Neural cell (in vitro differentiated cells): ENCODE results near the gene TMEM74B. TPM values are rescaled to one million over a fixed set of nuclear protein-coding genes. Genes with fewer than 3 reads are reported as not detected.

Experiments used
- H2AFZ ChIP-seq: fragments of 200-600, 300-800 bp; sonication (generic), shearing (Covaris generic); 2 replicates; pipeline ENCODE4 v1.6.0; 2014; ENCODE audit warnings: low read depth, mild to moderate bottlenecking, antibody characterized with exemption, low read length, moderate library complexity
- H3F3A ChIP-seq: fragments of 200-600 bp; shearing (Covaris generic); 2 replicates; pipeline ENCODE4 v1.6.1; 2016; ENCODE audit warnings: mild to moderate bottlenecking, moderate library complexity, mixed read lengths, antibody characterized with exemption, low read length; ENCODE audit not compliant: insufficient read depth, poor library complexity, severe bottlenecking
- H3K27ac ChIP-seq: fragments of 200-600, 300-800 bp; sonication (generic), shearing (Covaris generic); 2 replicates; pipeline ENCODE4 v1.5.1; 2014; ENCODE audit warnings: mild to moderate bottlenecking, low read length, moderate library complexity
- H3K27me3 ChIP-seq: fragments of 300-800, 200-600 bp; sonication (generic), shearing (Covaris generic); 2 replicates; pipeline ENCODE4 v1.6.0; 2014; ENCODE audit warnings: mild to moderate bottlenecking, low read depth, low read length, moderate library complexity; ENCODE audit not compliant: insufficient read depth
- H3K36me3 ChIP-seq: fragments of 300-800, 200-600 bp; sonication (generic), shearing (Covaris generic); 2 replicates; pipeline ENCODE4 v1.5.1; 2014; ENCODE audit warnings: mild to moderate bottlenecking, antibody characterized with exemption, low read length, moderate library complexity; ENCODE audit not compliant: insufficient read depth
- H3K4me2 ChIP-seq: fragments of 300-800, 200-600 bp; sonication (generic), shearing (Covaris generic); 2 replicates; pipeline ENCODE4 v1.6.0; 2014; ENCODE audit warnings: mild to moderate bottlenecking, low read length
- H3K4me3 ChIP-seq: fragments of 300-800, 200-600 bp; sonication (generic), shearing (Covaris generic); 2 replicates; pipeline ENCODE4 v1.5.1; 2014; ENCODE audit warnings: mild to moderate bottlenecking, low read length, moderate library complexity
- H3K79me2 ChIP-seq: fragments of 200-600 bp; shearing (Covaris generic); replicated peaks from 2 replicates; pipeline ENCODE4 v1.6.0; 2014; ENCODE audit warnings: mild to moderate bottlenecking, low read length, moderate library complexity; ENCODE audit not compliant: insufficient read depth
- H3K9ac ChIP-seq: fragments of 300-800, 200-600 bp; sonication (generic), shearing (Covaris generic); 2 replicates; pipeline ENCODE4 v1.6.1; 2016; ENCODE audit warnings: mild to moderate bottlenecking, low read length, mixed read lengths
- H3K9me2 ChIP-seq: fragments of 200-600 bp; shearing (Covaris generic); 2 replicates; pipeline ENCODE4 v1.6.1; 2016; ENCODE audit warnings: mild to moderate bottlenecking, low read length, mixed read lengths; ENCODE audit not compliant: insufficient read depth
- H3K9me3 ChIP-seq: fragments of 200-600, 300-800 bp; sonication (generic), shearing (Covaris generic); 2 replicates; pipeline ENCODE4 v1.6.1; 2016; ENCODE audit warnings: mild to moderate bottlenecking, mixed run types, low read length, moderate library complexity, mixed read lengths
- H4K20me1 ChIP-seq: fragments of 200-600 bp; shearing (Covaris generic); 2 replicates; pipeline ENCODE4 v1.6.1; 2016; ENCODE audit warnings: mild to moderate bottlenecking, mixed run types; ENCODE audit not compliant: insufficient read depth
- CTCF ChIP-seq: fragments of 450-650 bp; IDR thresholded peaks from 2 replicates; pipeline ENCODE4 v1.5.1; 2014; ENCODE audit warnings: antibody characterized with exemption, mild to moderate bottlenecking, moderate library complexity; ENCODE audit not compliant: poor library complexity, severe bottlenecking
- EP300 ChIP-seq: fragments of 450-650 bp; conservative IDR thresholded peaks from 2 replicates; pipeline ENCODE4 v1.6.1; 2014; ENCODE audit warnings: antibody characterized with exemption, mild to moderate bottlenecking, moderate library complexity; ENCODE audit not compliant: poor library complexity, severe bottlenecking
- EZH2 ChIP-seq: fragments of 200-600, 300-800 bp; shearing (Covaris generic), sonication (generic); IDR thresholded peaks from 2 replicates; pipeline ENCODE4 v1.6.1; 2014; ENCODE audit warnings: antibody characterized with exemption, low read length, borderline replicate concordance, mild to moderate bottlenecking; ENCODE audit not compliant: insufficient read depth, poor library complexity, severe bottlenecking
- MXI1 ChIP-seq: fragments of 450-650 bp; conservative IDR thresholded peaks from 2 replicates; pipeline ENCODE4 v1.6.1; 2014; ENCODE audit warnings: antibody characterized with exemption, mild to moderate bottlenecking; ENCODE audit not compliant: poor library complexity, severe bottlenecking
- POLR2AphosphoS5 ChIP-seq: IDR thresholded peaks from 2 replicates; pipeline ENCODE4 v1.6.1; 2012
- RAD21 ChIP-seq: fragments of 450-650 bp; conservative IDR thresholded peaks from 2 replicates; pipeline ENCODE4 v1.6.1; 2014; ENCODE audit warnings: antibody characterized with exemption, mild to moderate bottlenecking, moderate library complexity
- SMC3 ChIP-seq: fragments of 450-650 bp; conservative IDR thresholded peaks from 2 replicates; pipeline ENCODE4 v1.6.1; 2014; ENCODE audit warnings: antibody characterized with exemption, mild to moderate bottlenecking, moderate library complexity; ENCODE audit not compliant: poor library complexity
- TAF1 ChIP-seq: IDR thresholded peaks from 2 replicates; pipeline ENCODE4 v1.6.1; 2012; ENCODE audit warnings: low read depth
- polyA plus RNA-seq: library from polyadenylated mRNA; depleted of rRNA; stranded (reverse); fragments of >200 nt; gene quantifications from 2 replicates; pipeline ENCODE4 v1.2.3, GENCODE V29; 2014
- TF ChIP-seq, protein P1 (sequence below): IDR thresholded peaks from 2 replicates; pipeline ENCODE4 v1.6.1; 2012; ENCODE audit warnings: borderline replicate concordance

Gene TMEM74B
- polyA plus RNA-seq, 1 donor from 2014 or later: 155 TPM

DNA sequence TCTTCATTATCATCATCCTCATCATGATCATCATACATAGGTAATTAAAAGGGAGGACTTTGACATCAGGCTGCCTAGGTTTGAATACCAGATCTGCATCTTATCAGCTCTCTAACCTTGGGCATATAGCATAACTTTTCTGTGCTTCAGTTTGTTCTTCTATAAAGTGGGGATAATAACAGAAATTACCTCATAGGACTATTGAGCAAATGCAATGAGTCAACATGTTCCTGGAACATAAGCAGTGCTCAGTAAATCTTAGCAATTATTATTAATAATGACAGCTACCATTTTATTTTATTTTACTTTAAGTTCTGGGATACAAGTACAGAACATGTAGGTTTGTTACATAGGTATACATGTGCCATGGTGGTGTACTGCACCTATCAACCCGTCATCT, 25.7 kb upstream of the TMEM74B start:
- no peaks in the 10 kb centered on the region for H4K20me1 ChIP-seq
- H3K27me3 ChIP-seq: no peaks in the 10 kb centered on the region
- H3K9me3 ChIP-seq: no peaks in the 10 kb centered on the region
- H3K27ac ChIP-seq: no peak overlapping the region
- no peak overlapping the region for H3K4me2 ChIP-seq
- no peaks in the 10 kb centered on the region for H3K9me2 ChIP-seq
- no peak overlapping the region for H2AFZ ChIP-seq
- H3K79me2 ChIP-seq: no peaks in the 10 kb centered on the region
- no peaks in the 10 kb centered on the region for H3F3A ChIP-seq
- no peak overlapping the region for H3K9ac ChIP-seq
- no peaks in the 10 kb centered on the region for H3K36me3 ChIP-seq
- TF ChIP-seq EZH2: no peak
- TF ChIP-seq EP300: no peak
- TF ChIP-seq POLR2AphosphoS5: no peak
- TF ChIP-seq CTCF: no peak
- no peak for TF ChIP-seq TAF1
- TF ChIP-seq RAD21: no peak
- no peak for TF ChIP-seq SMC3
- TF ChIP-seq, protein P1, sequence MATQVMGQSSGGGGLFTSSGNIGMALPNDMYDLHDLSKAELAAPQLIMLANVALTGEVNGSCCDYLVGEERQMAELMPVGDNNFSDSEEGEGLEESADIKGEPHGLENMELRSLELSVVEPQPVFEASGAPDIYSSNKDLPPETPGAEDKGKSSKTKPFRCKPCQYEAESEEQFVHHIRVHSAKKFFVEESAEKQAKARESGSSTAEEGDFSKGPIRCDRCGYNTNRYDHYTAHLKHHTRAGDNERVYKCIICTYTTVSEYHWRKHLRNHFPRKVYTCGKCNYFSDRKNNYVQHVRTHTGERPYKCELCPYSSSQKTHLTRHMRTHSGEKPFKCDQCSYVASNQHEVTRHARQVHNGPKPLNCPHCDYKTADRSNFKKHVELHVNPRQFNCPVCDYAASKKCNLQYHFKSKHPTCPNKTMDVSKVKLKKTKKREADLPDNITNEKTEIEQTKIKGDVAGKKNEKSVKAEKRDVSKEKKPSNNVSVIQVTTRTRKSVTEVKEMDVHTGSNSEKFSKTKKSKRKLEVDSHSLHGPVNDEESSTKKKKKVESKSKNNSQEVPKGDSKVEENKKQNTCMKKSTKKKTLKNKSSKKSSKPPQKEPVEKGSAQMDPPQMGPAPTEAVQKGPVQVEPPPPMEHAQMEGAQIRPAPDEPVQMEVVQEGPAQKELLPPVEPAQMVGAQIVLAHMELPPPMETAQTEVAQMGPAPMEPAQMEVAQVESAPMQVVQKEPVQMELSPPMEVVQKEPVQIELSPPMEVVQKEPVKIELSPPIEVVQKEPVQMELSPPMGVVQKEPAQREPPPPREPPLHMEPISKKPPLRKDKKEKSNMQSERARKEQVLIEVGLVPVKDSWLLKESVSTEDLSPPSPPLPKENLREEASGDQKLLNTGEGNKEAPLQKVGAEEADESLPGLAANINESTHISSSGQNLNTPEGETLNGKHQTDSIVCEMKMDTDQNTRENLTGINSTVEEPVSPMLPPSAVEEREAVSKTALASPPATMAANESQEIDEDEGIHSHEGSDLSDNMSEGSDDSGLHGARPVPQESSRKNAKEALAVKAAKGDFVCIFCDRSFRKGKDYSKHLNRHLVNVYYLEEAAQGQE: no peak
- no peak for TF ChIP-seq MXI1
- no peak overlapping the region for H3K4me3 ChIP-seq

- Histone ChIP-seq H3K27ac (no peak overlapping the region), H2AFZ (no peak overlapping the region), H3K27me3 (no peaks in the 10 kb centered on the region), H3K9me3 (no peaks in the 10 kb centered on the region), H3K79me2 (no peaks in the 10 kb centered on the region), H4K20me1 (no peaks in the 10 kb centered on the region), H3K9me2 (no peaks in the 10 kb centered on the region), H3F3A (no peaks in the 10 kb centered on the region), H3K36me3 (no peaks in the 10 kb centered on the region), H3K4me3 (no peak overlapping the region), H3K4me2 (no peak overlapping the region), H3K9ac (no peak overlapping the region)
- TF ChIP-seq RAD21 (no peak), CTCF (no peak), EP300 (no peak), POLR2AphosphoS5 (no peak), SMC3 (no peak), TAF1 (no peak), EZH2 (no peak), MXI1 (no peak)
- TF ChIP-seq, protein P1: no peak
Measured at GRCh38 chr20:1209447-1210387, 24.9 kb upstream of the TMEM74B start.
